ENCODE measurements around the gene PRKN. TPM values are rescaled to one million over a fixed set of nuclear protein-coding genes. Genes with fewer than 3 reads are reported as not detected.

Gene PRKN
- total RNA-seq, 1 experiment from 2014 or later: 2.0 TPM

GRCh38 chr6:161750686-161751085 is 976.9 kb downstream of the PRKN start:
- H2BK15ac ChIP-seq (ENCODE audit: low read depth, low read length): no peak overlapping the region
- H3K56ac ChIP-seq (ENCODE audit: insufficient read length, low read depth, low read length): no peak overlapping the region
- Mint-ChIP-seq H3K4me1 (peaks cover 13 to 14% of the 10 kb centered on the region in 2 experiments), H3K36me3 (ENCODE audit: insufficient read depth in 1 of 3, low read depth in 3 of 3) (no peaks in the 10 kb centered on the region), H3K27me3 (ENCODE audit: low read depth) (no peaks in the 10 kb centered on the region; the same call in 1 of the 2 replicates), H3K9me3 (no peaks in the 10 kb centered on the region), H3K27ac (no peak overlapping the region), H3K4me3 (no peak overlapping the region)
- no peak overlapping the region for H3K4me2 ChIP-seq (ENCODE audit: insufficient read depth, insufficient read length, low read length)
- no peaks in the 10 kb centered on the region for H4K20me1 ChIP-seq (ENCODE audit: control insufficient read depth, insufficient read depth, insufficient read length)
- no peak overlapping the region for H2BK20ac ChIP-seq (ENCODE audit: low read depth, low read length, poor library complexity, severe bottlenecking)
- H2AFZ ChIP-seq (ENCODE audit: low read length): no peak overlapping the region
- no peak for TF ChIP-seq CTCF (conservative IDR thresholded peaks at IDR 0.05)
- WGBS (ENCODE audit: extremely low coverage, insufficient read length, low lambda C conversion rate): no CpG with 5 or more reads among the region's 3 CpGs
- no peak overlapping the region for H3K18ac ChIP-seq (ENCODE audit: insufficient read length, low read depth, low read length)
- no peaks in the 10 kb centered on the region for H3K79me2 ChIP-seq (ENCODE audit: insufficient read depth, low read length)
- H3T11ph ChIP-seq (ENCODE audit: low read length): no peak overlapping the region
- H3K4ac ChIP-seq (ENCODE audit: low read depth, low read length): no peak overlapping the region
- H4K5ac ChIP-seq (ENCODE audit: insufficient read length, low read depth, low read length): no peak overlapping the region
- no peak overlapping the region for H2BK5ac ChIP-seq (ENCODE audit: insufficient read length, low read length)
- H3K4me1 ChIP-seq (ENCODE audit: insufficient read depth, low read length): no peaks in the 10 kb centered on the region
- H4K91ac ChIP-seq (ENCODE audit: insufficient read length, low read depth, low read length): no peak overlapping the region
- H3K9ac ChIP-seq (ENCODE audit: extremely low read depth, insufficient read length, low read length): no peak overlapping the region
- H3K27me3 ChIP-seq (ENCODE audit: insufficient read depth, low read length): no peaks in the 10 kb centered on the region
- no peak overlapping the region for H3K14ac ChIP-seq (ENCODE audit: insufficient read depth, low read length)
- H2AK5ac ChIP-seq (ENCODE audit: insufficient read length, low read length): no peak overlapping the region
- DNase-seq: no peak
- H3K23ac ChIP-seq (ENCODE audit: insufficient read length, low read depth, low read length): no peak overlapping the region
- no peak overlapping the region for H4K8ac ChIP-seq (replicated peaks; ENCODE audit: insufficient read length, low read depth, low read length)
- H3K27ac ChIP-seq (ENCODE audit: insufficient read length, low read depth, low read length): no peak overlapping the region
- H3K9me3 ChIP-seq (ENCODE audit: control insufficient read depth, low read depth, low read length): no peaks in the 10 kb centered on the region
- no peak overlapping the region for H2BK12ac ChIP-seq (ENCODE audit: insufficient read length, low read depth, low read length)
- no peak overlapping the region for H2BK120ac ChIP-seq (ENCODE audit: low read depth, low read length, poor library complexity, severe bottlenecking)
- H3K79me1 ChIP-seq (ENCODE audit: insufficient read depth, low read depth, low read length, poor library complexity, severe bottlenecking): no peaks in the 10 kb centered on the region
- no peaks in the 10 kb centered on the region for H3K23me2 ChIP-seq (ENCODE audit: insufficient read length, low read depth, low read length, poor library complexity, severe bottlenecking)
